Activated T-helper 2 cell treated with anti-CD3 and anti-CD28 coated beads, Interferon-gamma antibody, Interleukin-2, Interleukin-4, amounts not matched to agents 10 μg/mL and 5 μg/mL and 100 μg/mL, durations not matched to agents 14 hours and 24 hours and 36 hours (primary cell): ENCODE results near the gene TAF11. TPM values are rescaled to one million over a fixed set of nuclear protein-coding genes. Genes with fewer than 3 reads are reported as not detected.
"Not testable (repeated sequence)": the region's sequence is repeated elsewhere in the genome, so short reads cannot be mapped to it uniquely, and the experiment has no call there.

Experiments
- DNase-seq: peaks from one replicate; pipeline ENCODE4 v3.0.0; 2021; ENCODE audit warnings: low spot score
- H3K27ac Mint-ChIP-seq: one replicate; pipeline ENCODE4 v1.8.0; 2021; ENCODE audit warnings: mixed read lengths
- H3K27me3 Mint-ChIP-seq: one replicate; pipeline ENCODE4 v1.8.0; 2021; ENCODE audit warnings: low read depth, mixed read lengths
- H3K36me3 Mint-ChIP-seq: one replicate; pipeline ENCODE4 v1.8.0; 2021; ENCODE audit warnings: low read depth, mixed read lengths
- H3K4me1 Mint-ChIP-seq: one replicate; pipeline ENCODE4 v1.8.0; 2021; ENCODE audit warnings: low read depth, mixed read lengths
- H3K4me3 Mint-ChIP-seq: one replicate; pipeline ENCODE4 v1.8.0; 2021; ENCODE audit warnings: low read depth, mild to moderate bottlenecking, moderate library complexity, mixed read lengths
- H3K9me3 Mint-ChIP-seq: one replicate; pipeline ENCODE4 v1.8.0; 2021; ENCODE audit warnings: mixed read lengths
- intact Hi-C: fragments of 100-400 bp; cut with micrococcal nuclease; formaldehyde crosslinking; loops from one replicate; pipeline ENCODE4 v1.15.1; 2023
- total RNA-seq: library from RNA; stranded (reverse); gene quantifications from 2 replicates; pipeline ENCODE4 v1.2.3, GENCODE V29; 2022

TAF11 gene
- total RNA-seq, 1 donor from 2014 or later = 34.0 TPM

DNA sequence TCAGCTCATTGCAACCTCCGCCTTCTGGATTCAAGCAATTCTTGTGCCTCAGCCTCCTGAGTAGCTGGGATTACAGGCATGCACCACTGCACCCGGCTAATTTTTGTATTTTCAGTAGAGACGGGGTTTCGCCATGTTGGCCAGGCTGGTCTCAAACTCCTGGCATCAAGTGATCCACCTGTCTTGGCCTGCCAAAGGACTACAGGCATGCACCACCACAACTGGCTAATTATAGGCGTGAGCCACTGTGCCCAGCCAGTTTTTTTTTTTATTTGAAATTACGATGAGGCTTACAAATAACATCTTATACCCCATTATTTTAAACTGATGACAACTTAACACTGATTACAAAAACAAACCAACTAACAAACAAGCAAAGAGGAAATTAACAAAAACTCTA is 38.8 kb downstream of the TAF11 start:
- H3K27ac Mint-ChIP-seq, DNase-seq, H3K9me3 Mint-ChIP-seq, H3K4me1 Mint-ChIP-seq, H3K27me3 Mint-ChIP-seq, intact Hi-C loops, H3K4me3 Mint-ChIP-seq: not testable (repeated sequence)
- peaks cover 13% of the 10 kb centered on the region for H3K36me3 Mint-ChIP-seq

- Mint-ChIP-seq H3K4me1 (no peaks in the 10 kb centered on the region), H3K36me3 (peaks cover 27% of the 10 kb centered on the region), H3K27me3 (no peaks in the 10 kb centered on the region), H3K27ac (no peak overlapping the region), H3K9me3 (no peaks in the 10 kb centered on the region), H3K4me3 (no peak overlapping the region)
- DNase-seq = no peak
- intact Hi-C loops = no loop called here
Observed at GRCh38 chr6:34839666-34840352, 48.0 kb downstream of the TAF11 start.

- Mint-ChIP-seq H3K9me3 (no peaks in the 10 kb centered on the region), H3K4me1 (no peaks in the 10 kb centered on the region), H3K27ac (no peak overlapping the region), H3K36me3 (peaks cover 28% of the 10 kb centered on the region), H3K4me3 (no peak overlapping the region), H3K27me3 (no peaks in the 10 kb centered on the region)
- no peak for DNase-seq
- intact Hi-C loops = no loop called here
Observed at GRCh38 chr6:34837528-34837927, 50.3 kb downstream of the TAF11 start.

DNA sequence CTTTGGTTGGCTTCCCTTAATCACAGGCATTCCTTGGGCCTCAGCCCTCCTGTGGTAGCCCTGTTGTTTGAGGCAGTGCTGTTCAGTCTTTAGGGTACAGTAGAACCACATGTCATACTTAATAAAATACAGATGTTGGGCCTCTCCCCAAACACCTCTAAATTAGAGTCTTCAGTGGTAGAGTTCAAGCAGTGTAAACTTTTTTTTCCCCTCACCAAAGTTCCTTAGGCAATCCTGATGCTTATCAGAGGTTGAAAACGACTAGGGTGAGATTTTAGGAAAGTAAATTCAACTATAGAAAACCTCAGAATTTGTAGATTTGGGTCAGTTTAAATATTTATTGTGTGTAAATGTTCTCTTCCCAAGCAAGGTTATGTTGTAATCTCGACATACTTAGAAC is 51.4 kb downstream of the TAF11 start:
- Mint-ChIP-seq H3K9me3 (no peaks in the 10 kb centered on the region), H3K27me3 (no peaks in the 10 kb centered on the region), H3K36me3 (peaks cover 28% of the 10 kb centered on the region), H3K4me1 (no peaks in the 10 kb centered on the region), H3K27ac (no peak overlapping the region), H3K4me3 (no peak overlapping the region)
- intact Hi-C loops = no loop called here
- no peak for DNase-seq

DNA sequence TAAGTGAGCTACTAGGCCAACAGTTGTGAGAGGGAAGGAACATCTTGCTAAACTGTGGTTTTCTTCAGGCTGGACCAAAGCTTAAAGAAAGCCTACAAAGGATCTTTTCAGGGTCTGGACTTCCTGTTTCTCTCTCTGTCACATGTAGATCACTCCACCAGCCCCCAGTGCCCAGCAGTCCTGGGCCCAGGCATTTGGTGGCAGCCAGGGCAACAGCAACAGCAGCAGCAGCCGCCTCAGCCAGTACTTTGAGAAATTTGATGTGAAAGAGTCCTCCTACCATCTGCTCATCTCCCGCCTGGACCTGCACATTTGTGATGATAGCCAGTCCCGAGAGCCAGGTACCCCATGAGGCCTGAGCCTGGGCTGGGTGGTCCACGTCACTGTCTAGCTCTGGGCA is 51.8 kb downstream of the TAF11 start:
- intact Hi-C loops = no loop called here
- Mint-ChIP-seq H3K27me3 (no peaks in the 10 kb centered on the region), H3K9me3 (no peaks in the 10 kb centered on the region), H3K4me3 (no peak overlapping the region), H3K36me3 (peaks cover 28% of the 10 kb centered on the region), H3K4me1 (no peaks in the 10 kb centered on the region), H3K27ac (no peak overlapping the region)
- no peak for DNase-seq

DNA sequence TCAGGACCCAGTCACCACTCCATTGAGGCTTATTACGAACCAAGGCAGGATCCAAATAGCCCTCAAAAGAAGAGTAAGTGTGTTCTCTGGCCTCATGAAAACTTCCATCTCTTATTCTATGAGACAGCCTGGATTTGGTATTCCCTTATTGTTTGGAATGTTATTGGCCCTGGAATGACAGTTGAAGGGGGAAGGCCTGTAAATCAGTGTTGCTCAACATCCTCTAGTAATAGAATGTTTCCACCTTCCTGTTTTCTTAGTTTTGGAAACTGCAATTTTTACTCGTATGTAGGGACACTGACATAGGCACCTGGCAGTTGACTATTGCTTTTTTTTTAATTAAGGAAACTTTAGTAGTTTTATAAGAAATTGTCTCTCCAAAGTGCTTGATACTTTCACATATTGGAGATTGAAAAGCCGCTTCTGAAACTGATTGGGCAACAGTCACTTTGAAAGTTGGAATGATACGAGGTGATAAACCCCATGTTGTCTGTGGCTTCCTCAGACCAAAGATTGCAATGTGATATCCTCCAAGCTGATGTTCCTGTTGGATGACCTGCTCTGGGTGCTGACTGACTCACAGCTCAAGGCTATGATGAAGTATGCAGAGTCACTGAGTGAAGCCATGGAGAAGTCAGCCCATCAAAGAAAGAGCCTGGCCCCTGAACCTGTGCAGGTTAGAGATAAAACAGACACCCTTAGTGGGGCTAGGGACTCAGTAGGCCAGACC is 52.9 kb downstream of the TAF11 start:
- Mint-ChIP-seq H3K4me1 (no peaks in the 10 kb centered on the region), H3K27ac (no peak overlapping the region), H3K36me3 (peaks cover 28% of the 10 kb centered on the region), H3K4me3 (no peak overlapping the region), H3K9me3 (no peaks in the 10 kb centered on the region), H3K27me3 (no peaks in the 10 kb centered on the region)
- DNase-seq = no peak
- intact Hi-C loops = no loop called here

DNA sequence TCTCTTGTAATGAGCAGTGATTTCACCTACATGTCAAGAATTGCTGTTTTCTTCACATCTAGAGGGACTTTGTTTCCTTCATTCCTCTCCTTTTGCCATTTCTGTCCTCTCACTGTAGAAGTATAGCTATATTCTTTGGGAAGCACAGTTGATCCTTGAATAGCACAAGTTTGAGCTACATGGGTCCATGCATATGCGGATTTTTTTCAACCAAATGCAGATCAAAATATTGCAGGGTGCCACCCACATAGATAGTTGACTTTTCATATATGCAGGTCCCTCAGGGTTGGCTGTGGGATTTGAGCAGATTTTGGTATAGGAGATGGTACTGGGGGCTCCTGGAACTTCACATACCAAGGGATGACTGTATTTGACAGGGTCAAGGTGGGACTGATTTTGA is 54.9 kb downstream of the TAF11 start:
- Mint-ChIP-seq H3K36me3 (peaks cover 26% of the 10 kb centered on the region), H3K27me3 (no peaks in the 10 kb centered on the region), H3K4me3 (no peak overlapping the region), H3K4me1 (no peaks in the 10 kb centered on the region), H3K9me3 (no peaks in the 10 kb centered on the region), H3K27ac (no peak overlapping the region)
- no peak for DNase-seq
- intact Hi-C loops = no loop called here

DNA sequence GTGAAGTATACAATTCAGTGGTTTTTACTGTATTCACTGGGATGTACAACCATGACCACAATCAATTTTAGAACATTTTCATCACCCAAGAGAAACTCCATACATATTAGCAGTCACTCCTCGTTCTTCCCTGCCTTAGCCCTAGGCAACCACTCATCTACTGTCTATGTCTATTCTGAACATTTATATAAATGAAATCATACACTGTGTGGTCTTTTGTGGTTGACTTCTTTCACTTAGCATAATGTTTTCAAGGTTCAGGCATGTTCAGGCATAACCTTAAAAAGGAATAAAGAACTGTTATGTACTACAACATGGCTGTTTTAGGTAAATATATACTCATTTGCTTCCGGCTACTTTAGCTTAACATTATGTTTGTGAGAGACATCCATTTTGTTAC is 58.7 kb downstream of the TAF11 start:
- no peak overlapping the region for H3K4me3 Mint-ChIP-seq
- H3K27ac Mint-ChIP-seq = no peak overlapping the region
- H3K4me1 Mint-ChIP-seq = no peaks in the 10 kb centered on the region
- intact Hi-C loops = no loop called here
- DNase-seq = no peak
- H3K9me3 Mint-ChIP-seq = no peaks in the 10 kb centered on the region
- H3K27me3 Mint-ChIP-seq = no peaks in the 10 kb centered on the region
- H3K36me3 Mint-ChIP-seq = peaks cover 16% of the 10 kb centered on the region

Other genes starting within 250 kb of the TAF11 start
- 68.7 and 72.9 TPM in 2 replicates for gene ILRUN, start 191.3 kb downstream of the TAF11 start, total RNA-seq
- gene SNRPC, start 130.5 kb downstream of the TAF11 start, total RNA-seq = 163 and 166 TPM in 2 replicates
- 15.1 and 16.3 TPM in 2 replicates for gene BLTP3A, start 96.0 kb downstream of the TAF11 start, total RNA-seq
- gene ANKS1A, start 1.2 kb upstream of the TAF11 start, total RNA-seq = 7.3 and 8.0 TPM in 2 replicates